Activated CD8-positive, alpha-beta T cell treated with anti-CD3 and anti-CD28 coated beads, Interleukin-2, amount 10 ng/mL, durations not matched to agents 7 days and 5 days (primary cell): ENCODE results near the gene CCDC70. TPM values are rescaled to one million over a fixed set of nuclear protein-coding genes. Genes with fewer than 3 reads are reported as not detected.

ENCODE experiments used
- ATAC-seq: fragments of 150-1000 bp; cut with Tn5 transposase; one replicate; pipeline ENCODE4 v1.10.0; 2021; ENCODE audit warnings: moderate library complexity
- CTCF ChIA-PET: fragments of 350-600 bp; sonication (Branson Sonifier 250); formaldehyde crosslinking; loops from one replicate; lab custom pipeline; 2021; ENCODE audit warnings: antibody characterized with exemption; lab: Charles Lee
- POLR2A ChIA-PET: fragments of 350-600 bp; sonication (Branson Sonifier 250); formaldehyde crosslinking; loops from one replicate; lab custom pipeline; 2021; ENCODE audit warnings: antibody characterized with exemption; lab: Charles Lee
- DNase-seq: peaks from one replicate; pipeline ENCODE4 v3.0.0-alpha.2; 2020
- H3K27ac Mint-ChIP-seq: one replicate; pipeline ENCODE4 v1.8.0; 2021; ENCODE audit warnings: mild to moderate bottlenecking, mixed read lengths
- H3K27me3 Mint-ChIP-seq: one replicate; pipeline ENCODE4 v1.8.0; 2021; ENCODE audit warnings: low read depth, mixed read lengths
- H3K36me3 Mint-ChIP-seq: one replicate; pipeline ENCODE4 v1.8.0; 2021; ENCODE audit warnings: low read depth, mixed read lengths
- H3K4me1 Mint-ChIP-seq: one replicate; pipeline ENCODE4 v1.8.0; 2021; ENCODE audit warnings: low read depth, mixed read lengths
- H3K4me3 Mint-ChIP-seq: one replicate; pipeline ENCODE4 v1.8.0; 2021; ENCODE audit warnings: mild to moderate bottlenecking, mixed read lengths
- H3K9me3 Mint-ChIP-seq: one replicate; pipeline ENCODE4 v1.8.0; 2022; ENCODE audit warnings: mixed read lengths; ENCODE audit not compliant: insufficient read depth
- total RNA-seq, 2 experiments: library from RNA; stranded (reverse); gene quantifications; one replicate each; pipeline ENCODE4 v1.2.3, GENCODE V29; 2021

The CCDC70 gene
- total RNA-seq, result not detected

DNA sequence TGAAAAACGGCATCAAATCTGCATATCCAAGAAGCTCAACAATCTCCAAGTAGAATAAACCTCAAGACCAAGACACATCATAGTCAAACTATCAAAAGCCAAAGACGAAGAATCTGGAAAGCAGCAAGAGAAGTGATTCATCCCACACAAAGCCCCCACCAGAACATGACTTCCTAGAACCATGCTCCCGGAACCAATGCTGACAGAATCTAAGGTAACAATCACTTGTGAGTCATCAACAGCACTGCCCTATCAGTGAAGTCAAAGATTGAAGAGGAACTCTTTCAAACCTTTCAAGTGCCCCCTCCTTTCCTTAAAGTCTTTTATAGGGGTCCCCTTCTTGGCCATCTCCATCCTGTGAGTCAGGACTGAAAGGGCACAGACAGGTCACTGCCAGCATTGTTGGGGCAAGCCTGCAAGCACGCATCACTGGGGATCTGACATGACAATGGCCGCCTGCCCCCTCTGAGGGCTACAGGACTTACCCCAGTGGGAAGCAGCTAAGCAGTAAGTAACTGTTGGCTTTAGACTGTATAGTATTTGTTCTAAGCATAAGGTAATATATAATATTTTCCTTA lies at the start of gene CCDC70:
CCDC70 (plus strand) TSS at position 247 of the 578 bp plus-strand sequence. CDS start 3,443 bp downstream, outside the sequence.
- ChIA-PET POLR2A (no interaction called here), CTCF (interaction anchor here (0.7 to 2.4 kb wide), 7 partner anchors 12 to 64 kb away, joined by 3 to 13 read pairs (median 4); partner anchors contain the start of gene TMEM272)
- Mint-ChIP-seq H3K27ac (no peak within 1 kb of the TSS), H3K4me1 (peaks cover 19% of the 10 kb centered on the region), H3K4me3 (no peak within 1 kb of the TSS), H3K27me3 (peaks cover 2% of the 10 kb centered on the region), H3K9me3 (no peaks in the 10 kb centered on the region), H3K36me3 (no peaks in the 10 kb centered on the region)
- DNase-seq (peak; percentile 25), ATAC-seq (peak; percentile 53)

DNA sequence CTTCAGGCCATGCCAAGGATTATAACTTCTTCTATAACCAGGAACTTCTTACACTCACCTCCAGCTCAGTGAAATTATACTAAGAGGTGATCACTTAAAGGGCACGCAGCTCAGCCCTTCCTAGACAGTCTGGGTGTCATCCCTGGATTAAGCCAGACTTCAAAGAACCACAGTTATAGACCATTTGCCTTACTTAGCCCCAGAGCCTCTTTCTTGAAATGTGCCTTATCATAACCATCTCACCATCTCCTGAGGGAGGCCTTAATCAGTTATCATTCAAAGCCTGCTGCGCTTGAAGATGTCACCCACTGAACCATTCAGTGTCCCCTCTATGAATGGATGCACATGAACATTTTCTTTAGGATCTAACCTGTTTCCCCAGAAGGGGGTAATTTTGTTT lies 47.7 kb upstream of the CCDC70 start:
- Mint-ChIP-seq H3K4me1 (peaks cover 43% of the 10 kb centered on the region), H3K27ac (peak overlapping the region; percentile 79)
- POLR2A ChIA-PET, result interaction anchor here (1.0 to 2.0 kb wide), 3 partner anchors 9 to 19 kb away, joined by 4 to 16 read pairs (median 4); no protein-coding TSS in a partner anchor

DNA sequence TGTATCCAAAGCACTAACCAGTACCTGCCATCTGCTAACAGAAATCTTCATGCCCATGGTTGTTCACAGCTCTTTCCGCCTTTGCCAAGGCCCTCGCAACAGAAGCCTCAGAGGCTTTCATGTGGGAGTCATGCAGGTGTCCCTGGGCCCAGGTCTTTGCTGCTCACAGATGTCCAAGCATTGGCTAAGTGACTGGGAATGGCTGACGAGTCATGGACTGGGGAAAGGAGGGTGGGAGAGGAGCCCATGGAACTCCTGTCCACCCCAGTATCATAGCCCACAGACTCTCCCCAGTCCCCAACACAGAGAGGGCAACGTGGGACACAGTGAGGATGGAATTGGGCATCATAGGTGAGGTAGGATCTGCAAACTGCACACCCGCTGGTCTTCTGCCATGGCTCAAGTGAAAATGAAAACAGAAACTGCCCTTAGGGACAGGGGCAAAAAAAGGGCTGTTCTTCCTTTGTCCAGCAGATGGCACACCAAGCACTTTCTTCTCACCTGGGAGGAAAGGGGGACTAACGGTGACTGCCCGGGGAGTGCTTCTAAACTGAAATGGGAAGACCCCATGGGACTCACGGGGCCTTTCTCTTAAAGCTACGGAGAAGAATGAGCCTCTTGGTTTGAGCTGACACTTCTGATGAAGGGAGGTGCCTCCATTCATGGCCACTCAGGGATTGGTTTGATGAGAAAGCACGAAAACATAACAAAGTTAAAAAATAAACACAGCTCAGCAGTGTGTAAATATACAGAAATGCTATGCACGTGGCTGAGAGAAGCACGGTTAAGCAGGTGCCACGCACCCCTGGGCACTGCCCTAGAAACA lies 46.7 kb upstream of the CCDC70 start:
- peaks cover 52% of the 10 kb centered on the region for H3K4me1 Mint-ChIP-seq
- DNase-seq, result peak; percentile 88
- ChIA-PET POLR2A (interaction anchor here (0.8 to 2.0 kb wide), 4 partner anchors 10 to 364 kb away, joined by 3 to 16 read pairs (median 5); no protein-coding TSS in a partner anchor), CTCF (interaction anchor here (0.6 to 5.0 kb wide), 56 partner anchors 9 to 931 kb away, joined by 3 to 251 read pairs (median 4); partner anchors contain the start of genes CCDC70, INTS6, NEK5 and TMEM272)
- H3K27me3 Mint-ChIP-seq, result no peaks in the 10 kb centered on the region
- H3K36me3 Mint-ChIP-seq, result no peaks in the 10 kb centered on the region
- H3K9me3 Mint-ChIP-seq, result no peaks in the 10 kb centered on the region
- ATAC-seq, result peak; percentile 92
- H3K4me3 Mint-ChIP-seq, result peak overlapping the region; percentile 57
- peak overlapping the region; percentile 79 for H3K27ac Mint-ChIP-seq

More for the DNA sequence above, 47.7 kb upstream of the CCDC70 start:
- CTCF ChIA-PET, result interaction anchor here (0.6 to 5.0 kb wide), 23 partner anchors 8 to 387 kb away, joined by 3 to 251 read pairs (median 5); partner anchors contain the start of genes CCDC70, NEK5 and TMEM272
- no peak for ATAC-seq
- no peak for DNase-seq
- no peak overlapping the region for H3K4me3 Mint-ChIP-seq
- H3K9me3 Mint-ChIP-seq, result no peaks in the 10 kb centered on the region
- no peaks in the 10 kb centered on the region for H3K36me3 Mint-ChIP-seq
- H3K27me3 Mint-ChIP-seq, result no peaks in the 10 kb centered on the region

DNA sequence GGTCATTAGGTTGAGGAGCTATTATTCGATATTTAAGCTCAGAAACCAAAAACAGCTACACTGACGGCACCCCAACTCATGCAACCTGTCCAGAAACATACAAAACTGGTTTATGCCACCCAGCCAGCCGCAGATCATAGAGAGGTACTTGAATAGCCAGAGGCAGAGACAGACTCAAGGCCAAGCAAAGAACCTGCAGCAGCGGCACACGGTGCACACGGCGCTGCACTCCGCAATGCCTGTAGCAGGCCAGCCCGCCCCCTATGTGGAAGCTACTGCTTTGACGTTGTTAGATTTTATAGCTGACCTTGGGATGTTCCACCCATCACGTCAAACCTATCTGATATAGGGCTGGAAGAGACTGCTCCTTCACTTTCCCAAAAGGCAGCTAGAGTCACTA lies 45.9 kb upstream of the CCDC70 start:
- peaks cover 60% of the 10 kb centered on the region for H3K4me1 Mint-ChIP-seq
- no peaks in the 10 kb centered on the region for H3K9me3 Mint-ChIP-seq
- POLR2A ChIA-PET, result interaction anchor here (0.8 to 2.0 kb wide), 4 partner anchors 10 to 365 kb away, joined by 3 to 16 read pairs (median 5); no protein-coding TSS in a partner anchor
- no peaks in the 10 kb centered on the region for H3K27me3 Mint-ChIP-seq
- ATAC-seq, result no peak
- no peak for DNase-seq
- no peak overlapping the region for H3K27ac Mint-ChIP-seq
- H3K4me3 Mint-ChIP-seq, result no peak overlapping the region
- CTCF ChIA-PET, result interaction anchor here (0.6 to 5.0 kb wide), 48 partner anchors 10 to 931 kb away, joined by 3 to 251 read pairs (median 4); partner anchors contain the start of genes INTS6, NEK5 and TMEM272
- no peaks in the 10 kb centered on the region for H3K36me3 Mint-ChIP-seq

- H3K27me3 Mint-ChIP-seq, result no peaks in the 10 kb centered on the region
- H3K36me3 Mint-ChIP-seq, result no peaks in the 10 kb centered on the region
- ChIA-PET CTCF (interaction anchor here (1.3 to 5.0 kb wide), 12 partner anchors 9 to 310 kb away, joined by 3 to 251 read pairs (median 14); partner anchors contain the start of gene NEK5), POLR2A (no interaction called here)
- no peak for ATAC-seq
- H3K27ac Mint-ChIP-seq, result no peak overlapping the region
- no peaks in the 10 kb centered on the region for H3K9me3 Mint-ChIP-seq
- DNase-seq, result no peak
- no peak overlapping the region for H3K4me3 Mint-ChIP-seq
- H3K4me1 Mint-ChIP-seq, result peaks cover 64% of the 10 kb centered on the region
Measured at GRCh38 chr13:51816604-51817249, 45.0 kb upstream of the CCDC70 start.

GRCh38 chr13:51817717-51818116 lies 44.1 kb upstream of the CCDC70 start:
- no peaks in the 10 kb centered on the region for H3K27me3 Mint-ChIP-seq
- no peak overlapping the region for H3K4me3 Mint-ChIP-seq
- POLR2A ChIA-PET, result interaction anchor here (1.2 kb wide), 1 partner anchor 15 kb away, joined by 5 read pairs; no protein-coding TSS in a partner anchor
- peaks cover 68% of the 10 kb centered on the region for H3K4me1 Mint-ChIP-seq
- no peaks in the 10 kb centered on the region for H3K36me3 Mint-ChIP-seq
- H3K27ac Mint-ChIP-seq, result no peak overlapping the region
- no peak for ATAC-seq
- no peak for DNase-seq
- CTCF ChIA-PET, result interaction anchor here (0.7 to 6.7 kb wide), 2 partner anchors 14 to 22 kb away, joined by 3 to 71 read pairs; no protein-coding TSS in a partner anchor
- no peaks in the 10 kb centered on the region for H3K9me3 Mint-ChIP-seq

DNA sequence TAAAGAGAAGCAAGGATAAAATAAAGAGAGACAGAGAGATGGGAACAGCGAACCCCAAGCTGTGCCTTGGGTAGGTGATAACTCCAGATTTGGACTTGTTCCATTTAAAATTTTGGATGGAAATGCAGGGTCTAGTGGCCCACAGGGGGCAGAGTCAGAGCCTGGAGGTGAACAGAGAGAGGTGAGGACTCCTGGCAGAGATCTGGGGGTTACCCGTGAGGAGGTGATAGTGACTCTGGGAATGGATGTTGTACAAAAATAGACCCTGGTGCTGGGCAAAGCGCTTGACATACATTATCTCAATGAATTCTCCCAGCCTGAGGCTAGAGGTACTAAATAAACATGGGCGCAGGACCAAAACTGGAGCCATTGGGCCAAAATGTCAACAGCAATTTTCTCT lies 43.5 kb upstream of the CCDC70 start:
- Mint-ChIP-seq H3K27me3 (no peaks in the 10 kb centered on the region), H3K9me3 (no peaks in the 10 kb centered on the region), H3K27ac (no peak overlapping the region), H3K4me1 (peaks cover 73% of the 10 kb centered on the region), H3K4me3 (no peak overlapping the region), H3K36me3 (no peaks in the 10 kb centered on the region)
- CTCF ChIA-PET, result interaction anchor here (0.7 to 6.7 kb wide), 3 partner anchors 14 to 21 kb away, joined by 3 to 71 read pairs (median 12); no protein-coding TSS in a partner anchor
- POLR2A ChIA-PET, result interaction anchor here (1.2 kb wide), 1 partner anchor 14 kb away, joined by 5 read pairs; no protein-coding TSS in a partner anchor
- DNase-seq, result no peak
- no peak for ATAC-seq

DNA sequence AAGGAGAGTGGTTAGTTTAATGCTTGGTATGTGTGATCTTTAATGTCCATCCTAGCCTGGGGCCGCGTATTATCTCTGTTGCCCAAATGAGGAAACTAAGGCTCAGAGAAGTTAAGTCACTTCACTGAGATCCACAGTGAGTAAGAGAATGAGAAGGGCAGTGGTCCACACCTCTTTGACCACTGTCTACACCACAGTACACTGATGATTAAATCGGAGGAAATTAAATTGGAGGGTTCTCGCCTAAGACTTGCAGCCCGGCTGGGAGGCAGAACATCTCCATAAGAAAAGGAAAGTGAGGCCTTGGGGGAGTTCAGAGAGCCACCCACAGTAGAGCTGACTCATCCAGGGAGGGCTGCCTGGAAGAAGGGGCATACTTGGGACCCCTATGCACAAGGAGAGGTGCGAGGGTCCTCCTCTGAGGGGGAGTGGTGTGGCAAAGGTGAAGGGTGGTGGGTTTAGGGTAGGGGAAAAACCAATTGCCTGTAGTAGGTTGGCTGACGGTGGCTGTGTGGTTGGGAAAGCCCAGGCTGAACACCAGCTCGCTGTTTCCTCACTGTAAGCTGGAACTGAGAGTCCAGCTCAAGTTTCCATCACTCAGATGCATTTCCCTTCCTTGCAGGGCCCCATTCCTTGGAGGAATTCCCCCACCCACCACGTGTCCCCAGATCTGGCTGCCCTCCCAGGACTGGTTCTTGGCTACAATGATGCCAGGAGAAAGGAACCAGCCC lies 42.8 kb upstream of the CCDC70 start:
- Mint-ChIP-seq H3K4me3 (no peak overlapping the region), H3K4me1 (peaks cover 80% of the 10 kb centered on the region), H3K27ac (peak overlapping the region; percentile 41), H3K27me3 (no peaks in the 10 kb centered on the region), H3K36me3 (no peaks in the 10 kb centered on the region), H3K9me3 (no peaks in the 10 kb centered on the region)
- ATAC-seq, result no peak
- ChIA-PET CTCF (interaction anchor here (0.5 to 6.7 kb wide), 7 partner anchors 10 to 748 kb away, joined by 3 to 71 read pairs (median 5); partner anchors contain the start of gene TMEM272), POLR2A (no interaction called here)
- DNase-seq, result no peak

- Mint-ChIP-seq H3K36me3 (no peaks in the 10 kb centered on the region), H3K4me3 (no peak overlapping the region), H3K9me3 (no peaks in the 10 kb centered on the region), H3K27ac (peak overlapping the region; percentile 37), H3K27me3 (no peaks in the 10 kb centered on the region), H3K4me1 (peaks cover 80% of the 10 kb centered on the region)
- POLR2A ChIA-PET, result interaction anchor here (1.1 kb wide), 1 partner anchor 365 kb away, joined by 4 read pairs; no protein-coding TSS in a partner anchor
- no peak for DNase-seq
- CTCF ChIA-PET, result interaction anchor here (1.2 to 6.7 kb wide), 5 partner anchors 10 to 306 kb away, joined by 3 to 71 read pairs (median 10); partner anchors contain the start of gene TMEM272
- ATAC-seq, result no peak
Measured at GRCh38 chr13:51819544-51819943, 42.2 kb upstream of the CCDC70 start.

DNA sequence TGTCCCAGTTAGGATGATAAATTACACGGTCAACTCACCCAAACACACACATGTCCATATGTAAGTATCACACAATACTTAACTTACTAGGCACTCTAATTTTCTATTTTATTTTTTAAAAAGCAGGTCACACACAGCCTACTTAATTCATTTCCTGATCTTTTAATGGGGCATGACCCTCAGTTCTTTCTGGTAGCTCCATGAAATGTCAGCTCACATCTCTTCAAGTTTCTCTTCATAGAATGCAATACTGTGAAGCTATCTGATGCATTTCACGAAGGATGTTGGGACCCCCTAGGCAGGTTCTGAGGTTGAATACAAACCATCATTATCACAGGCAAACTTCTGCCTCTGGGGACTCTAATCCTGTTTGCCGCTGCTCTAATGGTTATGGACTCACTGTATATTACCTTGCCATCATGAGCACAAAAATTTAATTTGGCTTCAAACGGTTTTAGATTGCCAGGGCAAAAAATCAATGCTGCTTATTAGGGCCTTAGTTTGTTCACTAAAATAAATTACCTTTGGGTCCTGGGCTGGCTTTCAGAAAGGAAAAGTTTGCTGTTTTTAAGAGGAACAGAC lies 41.7 kb upstream of the CCDC70 start:
- Mint-ChIP-seq H3K27ac (peak overlapping the region; percentile 48), H3K27me3 (no peaks in the 10 kb centered on the region), H3K4me3 (no peak overlapping the region), H3K36me3 (no peaks in the 10 kb centered on the region), H3K4me1 (peaks cover 79% of the 10 kb centered on the region), H3K9me3 (no peaks in the 10 kb centered on the region)
- ATAC-seq (no peak), DNase-seq (no peak)
- POLR2A ChIA-PET, result interaction anchor here (1.1 kb wide), 1 partner anchor 366 kb away, joined by 4 read pairs; no protein-coding TSS in a partner anchor
- CTCF ChIA-PET, result interaction anchor here (0.6 to 6.7 kb wide), 8 partner anchors 9 to 694 kb away, joined by 3 to 71 read pairs (median 6); partner anchors contain the start of gene TMEM272
